GM19025 (cell line): ENCODE results near the gene TMED10.
"Not testable (repeated sequence)": the region's sequence is repeated elsewhere in the genome, so short reads cannot be mapped to it uniquely, and the experiment has no call there.

Experiments used
- ATAC-seq: cut with Tn5 transposase; IDR thresholded peaks from one replicate; pipeline ENCODE4 v1.9.1; 2021; ENCODE audit warnings: mild to moderate bottlenecking, low read depth, moderate library complexity; ENCODE audit not compliant: unreplicated experiment

TMED10 gene

GRCh38 chr14:75196064-75196463, 19.7 kb upstream of the TMED10 start:
- ATAC-seq, result no peak

- no peak for ATAC-seq
Observed at GRCh38 chr14:75191100-75191499, 14.7 kb upstream of the TMED10 start.

- no peak for ATAC-seq
Observed at GRCh38 chr14:75190023-75190422, 13.6 kb upstream of the TMED10 start.

- ATAC-seq, result no peak
Observed at GRCh38 chr14:75188520-75189268, 12.3 kb upstream of the TMED10 start.

- no peak for ATAC-seq
Observed at GRCh38 chr14:75188086-75188485, 11.7 kb upstream of the TMED10 start.

GRCh38 chr14:75186953-75187352, 10.5 kb upstream of the TMED10 start:
- no peak for ATAC-seq

- ATAC-seq, result no peak
Observed at GRCh38 chr14:75185251-75186040, 9.0 kb upstream of the TMED10 start.

GRCh38 chr14:75184492-75184891, 8.1 kb upstream of the TMED10 start:
- ATAC-seq, result no peak

GRCh38 chr14:75184039-75184438, 7.6 kb upstream of the TMED10 start:
- no peak for ATAC-seq

- no peak for ATAC-seq
Observed at GRCh38 chr14:75183225-75183624, 6.8 kb upstream of the TMED10 start.

- no peak for ATAC-seq
Observed at GRCh38 chr14:75182821-75183220, 6.4 kb upstream of the TMED10 start.

GRCh38 chr14:75182163-75182562, 5.8 kb upstream of the TMED10 start:
- not testable (repeated sequence) for ATAC-seq

GRCh38 chr14:75181293-75182062, 5.1 kb upstream of the TMED10 start:
- no peak for ATAC-seq

GRCh38 chr14:75175677-75176141, 703 bp downstream of the TMED10 start:
- peak; percentile 5 for ATAC-seq

- no peak for ATAC-seq
Observed at GRCh38 chr14:75174066-75174465, 2.3 kb downstream of the TMED10 start.

- no peak for ATAC-seq
Observed at GRCh38 chr14:75170772-75171171, 5.6 kb downstream of the TMED10 start.

- no peak for ATAC-seq
Observed at GRCh38 chr14:75168586-75169335, 7.7 kb downstream of the TMED10 start.

GRCh38 chr14:75167325-75167724, 9.1 kb downstream of the TMED10 start:
- ATAC-seq, result no peak

- ATAC-seq, result no peak
Observed at GRCh38 chr14:75165586-75166391, 10.6 kb downstream of the TMED10 start.
